ENCODE data around the gene UNC5CL.
"Not testable (repeated sequence)": the region's sequence is repeated elsewhere in the genome, so short reads cannot be mapped to it uniquely, and the experiment has no call there.

DNA sequence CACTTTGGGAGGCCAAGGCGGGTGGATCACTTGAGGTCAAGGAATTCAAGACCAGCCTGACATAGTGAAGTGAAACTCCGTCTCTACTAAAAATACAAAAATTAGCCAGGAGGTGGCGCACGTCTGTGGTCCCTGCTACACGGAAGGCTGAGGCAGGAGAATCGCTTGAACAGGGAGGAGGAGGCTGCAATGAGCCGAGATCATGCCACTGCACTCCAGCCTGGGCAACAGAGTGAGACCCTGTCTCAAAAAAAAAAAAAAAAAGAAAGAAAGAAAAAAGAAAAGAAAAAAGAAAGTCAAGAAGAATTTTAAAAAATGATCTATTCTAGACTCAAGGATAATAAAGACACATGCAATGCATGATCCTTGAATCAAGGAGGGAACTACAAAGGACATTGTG lies 32.8 kb downstream of the UNC5CL start:
- TF ChIP-seq TAF1 (IDR thresholded peaks at IDR 0.05; ENCODE audit: borderline replicate concordance, low read depth, low read length); POLR2A (IDR thresholded peaks at IDR 0.05; ENCODE audit: low read depth, low read length); POLR2AphosphoS5 (IDR thresholded peaks at IDR 0.05; ENCODE audit: low read depth, low read length): not testable (repeated sequence)
